ENCODE results near the gene RBM5.
A peak's percentile ranks its signal among the peaks of the same experiment; 100 is the strongest.

Gene RBM5

DNA sequence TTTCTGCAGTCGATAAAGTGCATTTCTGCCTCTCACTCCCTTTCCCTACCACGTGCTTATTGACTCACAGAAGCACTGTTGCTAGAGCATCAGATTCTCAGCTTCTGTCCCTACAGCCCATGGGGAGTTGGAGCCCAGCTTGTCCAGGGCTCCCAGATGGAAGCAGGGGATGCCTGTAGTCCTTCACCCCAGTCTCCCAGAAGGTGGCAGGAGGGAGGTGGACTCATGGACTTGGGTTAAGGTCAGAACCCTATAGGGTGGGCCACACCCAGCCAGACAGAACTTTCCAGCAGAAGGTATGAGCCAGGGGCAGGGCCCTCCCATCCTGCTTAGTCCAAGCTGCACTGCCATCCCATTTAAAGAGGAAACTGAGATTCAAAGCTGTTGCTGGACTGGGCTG lies 33.4 kb downstream of the RBM5 start:
- DNase-seq: no peak

DNA sequence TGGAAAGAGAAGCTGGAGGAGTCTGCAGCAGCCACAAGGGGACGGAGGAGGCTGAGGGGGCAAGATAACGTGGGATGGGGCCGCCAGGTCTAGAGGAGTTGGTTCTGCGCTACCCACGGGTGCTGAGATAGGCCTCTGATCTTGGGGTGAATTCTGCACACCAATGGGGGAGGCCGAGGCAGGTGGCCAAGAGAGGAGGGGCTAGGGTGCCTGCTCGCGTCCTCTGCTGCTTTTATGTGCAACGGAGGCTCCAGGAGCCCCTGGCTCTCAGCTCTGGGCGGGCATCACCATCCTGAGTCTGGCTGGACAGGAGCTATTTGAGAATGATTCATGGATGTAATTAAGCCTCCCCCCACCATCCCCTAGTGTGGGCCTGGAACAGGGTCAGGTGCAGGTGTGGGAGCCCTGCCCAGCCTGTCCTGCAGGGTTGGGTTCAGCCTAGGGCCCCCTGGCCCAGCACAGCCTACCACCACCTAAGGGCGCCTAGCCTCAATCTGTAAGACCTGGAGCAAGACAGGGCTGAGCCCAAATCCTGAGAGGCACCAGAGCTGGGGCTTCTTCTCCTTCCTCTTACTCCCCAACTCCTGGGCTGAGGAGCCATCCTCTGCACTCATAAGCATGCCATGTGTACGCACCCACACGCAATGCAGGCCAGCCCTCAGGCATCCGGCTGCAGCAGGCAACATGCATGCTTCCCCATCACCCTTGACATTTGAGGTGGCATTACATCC lies 34.1 kb downstream of the RBM5 start:
- no peak for DNase-seq

DNA sequence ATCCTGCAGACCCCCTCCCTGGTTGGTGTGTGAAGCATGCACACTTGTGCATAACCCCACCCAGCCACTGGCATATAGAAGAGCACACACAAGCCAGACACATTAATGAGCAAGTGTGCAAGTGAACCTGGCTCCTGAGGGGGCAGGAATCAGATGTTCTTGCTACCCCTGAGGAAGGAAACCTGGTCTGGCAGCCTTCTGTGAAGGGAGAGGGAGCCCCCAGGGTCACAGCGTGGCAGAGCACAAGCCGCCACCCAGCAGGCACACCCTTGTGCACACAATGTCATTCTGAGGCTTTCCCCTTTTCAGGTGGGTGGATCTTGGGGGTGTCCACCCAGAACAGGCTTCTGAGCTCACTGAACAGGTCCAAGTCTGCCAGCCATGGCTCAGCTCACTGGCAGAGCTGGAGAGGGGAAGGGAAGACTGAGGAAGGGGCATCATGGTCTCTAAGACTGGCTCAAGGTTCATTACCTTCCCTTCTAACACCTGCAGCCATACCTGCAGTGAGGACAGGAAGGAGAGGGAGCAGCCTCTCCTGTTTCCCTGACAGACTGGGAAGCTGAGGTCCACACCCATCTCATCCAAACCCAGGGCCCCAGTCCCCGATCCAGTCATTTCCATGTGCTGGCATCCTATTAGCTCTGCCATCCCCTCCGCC lies 34.8 kb downstream of the RBM5 start:
- no peak for DNase-seq

DNA sequence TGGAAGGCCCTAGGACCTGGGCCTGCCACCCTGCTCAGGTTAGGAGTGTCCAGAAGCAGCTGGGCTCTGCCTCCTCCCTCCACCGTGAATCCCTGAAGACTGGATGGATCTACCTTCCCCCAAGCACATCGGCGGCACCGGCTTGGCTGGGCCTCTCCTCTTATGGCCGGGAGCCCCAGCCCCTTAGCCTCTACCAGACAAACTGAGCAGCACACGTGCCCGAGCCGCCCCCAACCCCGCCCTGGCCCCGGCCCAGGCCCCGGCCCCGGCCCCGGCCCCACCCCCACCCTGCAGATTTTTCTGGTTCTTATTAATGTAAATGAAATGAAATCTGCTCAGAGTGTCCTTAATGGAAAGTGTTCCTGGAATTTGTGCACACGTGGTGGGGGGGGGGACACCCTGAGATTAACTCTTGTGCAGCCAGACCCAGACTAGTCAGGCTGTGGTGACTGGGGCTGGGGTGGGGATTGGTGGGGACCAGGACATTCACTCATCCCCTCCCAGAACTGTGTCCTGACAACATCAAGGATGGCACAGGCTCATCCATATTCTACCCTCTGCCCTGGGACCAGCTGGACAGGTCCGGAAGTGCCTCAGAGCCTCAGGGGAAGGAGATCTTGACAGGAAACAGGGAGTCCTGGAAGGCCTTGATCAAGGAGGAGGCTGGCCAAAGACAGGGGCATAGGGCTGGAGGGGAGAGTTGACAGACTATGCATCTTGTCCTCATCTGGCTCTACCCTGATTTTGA lies 35.5 kb downstream of the RBM5 start:
- DNase-seq: no peak

DNA sequence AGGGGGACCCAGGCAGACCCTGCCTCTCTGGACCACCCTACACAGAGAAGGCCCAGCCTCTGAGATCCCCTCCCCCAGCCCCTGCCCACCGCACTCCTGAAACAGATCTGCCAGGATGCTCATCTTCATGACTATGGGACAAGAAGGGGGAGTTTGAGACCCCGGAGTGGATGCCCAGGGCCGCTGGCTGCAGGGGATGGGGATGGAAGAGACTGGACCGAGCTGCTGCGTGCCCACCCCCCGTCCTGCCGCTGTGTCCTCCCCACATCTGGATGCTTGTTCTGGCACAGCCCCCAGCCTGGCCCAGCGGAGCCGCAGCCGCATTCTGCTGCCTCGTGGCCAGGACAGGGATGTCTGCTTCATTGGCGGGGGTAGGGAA lies 36.1 kb downstream of the RBM5 start:
- DNase-seq: no peak

DNA sequence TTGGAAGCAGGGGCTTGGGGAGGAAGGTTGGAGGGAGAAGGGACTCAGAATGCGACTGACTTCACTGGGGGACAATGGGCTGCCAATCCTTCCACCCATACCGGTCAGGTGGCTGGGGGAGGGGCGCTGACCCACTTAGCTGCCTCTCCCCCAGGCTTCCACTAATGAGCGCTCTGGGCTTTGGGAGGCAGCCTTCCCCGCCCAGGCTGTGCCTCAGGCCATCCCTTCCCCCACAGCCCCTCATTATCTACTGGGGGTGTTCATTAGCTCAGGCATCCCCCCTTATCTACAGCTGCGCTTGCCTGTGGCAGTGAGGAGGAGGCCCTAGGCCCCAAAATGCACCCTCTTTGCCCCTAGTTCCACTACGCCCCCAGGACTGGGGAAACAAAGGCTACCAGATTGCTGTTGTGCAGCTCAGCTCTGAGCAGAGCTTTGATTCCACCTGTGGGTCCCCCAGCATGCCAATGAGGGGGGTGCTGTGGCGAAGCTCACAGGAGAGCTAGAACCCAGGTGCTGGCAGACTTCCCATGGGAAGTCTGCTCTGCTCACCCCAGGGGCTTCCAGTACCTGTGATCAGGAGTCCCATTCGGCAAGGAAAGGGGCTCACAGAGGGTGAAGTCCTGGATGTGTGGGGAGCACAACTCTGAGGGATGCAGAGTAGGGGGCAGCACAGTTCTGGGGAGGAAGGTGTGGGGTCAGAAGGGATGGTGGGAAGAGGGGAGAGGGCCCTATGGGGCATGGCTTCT lies 37.0 kb downstream of the RBM5 start:
- no peak for DNase-seq

DNA sequence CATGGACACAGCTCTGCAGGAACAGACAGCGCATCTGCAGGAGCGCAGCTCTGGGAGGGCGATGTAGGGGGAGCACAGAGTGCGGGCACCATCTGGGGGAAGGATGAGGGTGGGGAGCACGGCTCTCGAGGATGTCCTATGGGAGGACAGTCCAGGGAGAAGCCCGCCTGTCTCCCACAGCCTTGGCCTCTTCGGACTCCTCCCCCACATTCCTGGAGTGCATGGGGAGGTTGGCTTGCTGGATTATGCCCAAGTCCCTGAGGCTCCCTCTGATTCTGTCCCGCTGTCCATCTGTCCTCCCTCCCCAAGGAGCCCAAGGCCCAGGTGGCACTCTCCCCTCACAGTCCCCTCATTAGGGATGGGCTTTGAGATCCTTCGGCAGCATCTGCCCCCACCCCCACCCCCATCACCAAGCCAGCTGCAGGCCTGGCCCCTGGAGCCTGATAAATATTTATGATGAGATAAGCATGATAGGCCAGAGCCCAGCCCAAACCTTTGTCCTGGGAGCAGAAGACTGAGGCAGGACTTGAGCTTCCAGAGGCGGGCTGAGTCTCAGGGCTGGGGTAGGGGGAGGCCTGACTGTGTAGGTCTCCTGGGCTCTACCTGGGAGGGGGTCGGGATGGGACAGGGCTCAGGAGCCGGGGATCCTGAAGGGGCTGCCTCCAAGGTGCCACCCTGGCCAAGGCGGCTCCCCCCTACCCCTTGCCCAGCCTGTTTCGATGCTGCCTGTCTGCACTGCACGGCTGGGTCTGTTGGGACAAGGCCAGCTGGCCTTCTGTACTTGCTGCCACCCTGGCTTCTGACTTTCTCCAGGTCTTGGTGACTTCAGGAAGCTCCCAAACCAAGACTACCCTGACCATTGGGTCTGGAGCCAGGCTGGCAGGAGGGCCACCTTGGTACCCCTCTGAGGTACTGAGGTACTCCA lies 37.8 kb downstream of the RBM5 start:
- no peak for DNase-seq

DNA sequence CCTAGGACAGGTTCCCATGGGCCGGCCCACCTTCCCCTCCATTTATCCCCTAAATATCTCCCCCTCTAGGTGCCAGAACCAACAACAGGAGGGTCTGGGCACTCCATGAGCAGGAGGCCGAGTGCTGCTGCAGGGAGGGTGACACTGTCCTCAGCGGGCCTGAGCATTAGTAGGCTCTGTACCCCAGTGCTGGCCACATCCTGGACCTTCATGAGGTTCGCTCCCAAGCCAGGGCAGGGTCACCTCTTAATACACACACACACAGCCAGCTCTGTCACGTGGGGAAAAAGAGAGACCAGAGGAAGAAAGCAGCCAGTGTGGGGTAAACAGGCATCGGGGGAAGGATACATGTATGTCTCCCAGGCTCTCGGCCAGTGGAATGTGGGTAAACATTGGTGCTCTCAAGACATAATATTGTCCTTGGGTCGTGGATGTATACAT lies 38.6 kb downstream of the RBM5 start:
- DNase-seq: no peak

DNA sequence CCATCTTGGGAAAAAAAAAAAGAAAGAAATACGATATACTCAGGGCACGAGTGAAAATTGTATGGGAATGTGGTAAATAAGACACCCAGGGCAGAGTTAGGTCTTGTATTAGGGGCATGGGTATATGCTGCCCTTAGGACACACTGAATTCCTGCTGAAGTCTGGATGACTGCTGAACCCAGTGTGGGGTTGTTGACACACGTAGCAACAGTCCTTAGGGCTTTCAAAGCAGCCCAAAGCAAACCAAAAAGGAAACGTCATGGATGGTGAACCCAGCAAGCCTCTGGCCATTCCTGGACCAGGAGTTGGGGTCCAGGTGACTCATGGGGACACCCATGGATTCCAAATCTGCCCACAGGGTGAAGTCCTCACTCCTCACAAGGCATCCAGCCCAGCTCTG lies 39.3 kb downstream of the RBM5 start:
- DNase-seq: no peak

DNA sequence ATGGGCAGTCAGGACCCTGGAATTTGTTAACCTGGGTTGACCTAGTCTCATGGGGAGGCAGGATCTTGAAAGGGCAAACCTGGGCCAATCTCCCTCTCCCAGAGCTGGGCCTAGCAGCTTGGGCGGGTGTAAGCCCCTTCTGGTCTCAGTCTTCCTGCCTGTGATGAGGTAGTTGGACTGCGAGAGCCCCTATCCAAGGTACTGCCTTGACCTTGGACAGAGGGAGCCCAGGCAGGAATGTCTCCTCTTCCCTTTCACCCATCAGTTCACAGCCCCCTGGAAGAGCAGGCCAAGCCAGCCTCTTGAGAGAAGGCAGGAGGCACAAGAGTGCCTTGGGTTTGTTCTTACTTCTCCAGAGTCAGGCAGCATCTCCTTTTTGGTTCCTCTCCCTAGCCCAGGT lies 41.7 kb downstream of the RBM5 start:
- DNase-seq: no peak

DNA sequence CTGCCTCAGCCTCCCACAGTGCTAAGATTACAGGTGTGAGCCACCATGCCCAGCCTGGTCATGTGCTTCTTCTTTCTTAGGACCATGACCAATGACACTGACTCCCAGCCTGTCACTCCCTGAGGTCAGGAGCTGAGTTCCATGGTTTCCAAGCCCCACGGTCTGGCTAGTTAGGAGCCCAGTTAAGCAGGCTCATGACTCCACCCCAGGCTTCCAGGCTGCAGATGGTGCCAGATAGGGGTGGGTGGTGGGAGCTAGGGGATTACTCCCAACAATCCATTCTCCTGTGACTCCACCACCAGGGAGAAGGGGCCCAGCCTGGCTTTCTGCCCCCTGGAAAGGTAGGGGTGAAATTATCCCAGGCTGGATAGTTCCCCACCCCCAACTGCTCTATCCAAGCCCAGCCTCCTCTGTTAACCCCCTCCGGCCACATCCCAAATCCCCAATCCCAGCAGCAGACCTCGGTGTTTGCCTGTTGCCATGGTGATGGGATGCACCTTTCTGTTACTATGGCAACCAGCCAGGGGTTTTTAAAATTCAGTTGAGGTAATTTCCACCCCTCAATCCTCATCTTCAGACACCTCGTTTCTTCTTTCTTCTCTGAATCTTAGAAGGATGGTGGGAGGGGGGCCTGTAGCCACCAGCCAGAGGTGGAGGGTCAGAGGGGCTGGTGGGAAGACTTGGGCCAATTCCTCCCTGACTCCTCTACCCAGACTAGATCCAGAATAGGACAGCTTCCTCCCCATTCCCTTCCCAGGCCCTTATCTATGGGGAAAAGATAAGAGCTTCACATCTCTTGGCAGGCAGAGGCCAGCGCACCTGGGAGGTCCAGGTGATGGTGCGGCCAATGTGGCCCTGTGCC lies 43.9 kb downstream of the RBM5 start:
- DNase-seq: no peak

DNA sequence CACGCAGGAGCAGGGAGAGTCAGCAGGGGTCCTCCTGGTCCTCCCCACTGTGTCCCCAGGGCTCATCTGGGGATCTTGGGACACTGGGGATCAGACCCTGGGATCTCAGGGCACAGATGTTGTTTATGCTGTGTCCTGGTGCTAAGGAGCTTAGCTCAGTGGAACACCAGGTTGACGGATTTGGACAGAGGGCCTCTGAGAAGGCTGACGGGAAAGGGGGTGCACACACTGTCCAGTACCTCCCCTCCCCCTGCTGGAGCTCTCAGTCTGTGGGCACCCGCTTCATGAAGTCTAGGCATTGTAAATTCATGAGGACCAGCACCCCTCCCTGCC lies 44.5 kb downstream of the RBM5 start:
- DNase-seq: no peak

DNA sequence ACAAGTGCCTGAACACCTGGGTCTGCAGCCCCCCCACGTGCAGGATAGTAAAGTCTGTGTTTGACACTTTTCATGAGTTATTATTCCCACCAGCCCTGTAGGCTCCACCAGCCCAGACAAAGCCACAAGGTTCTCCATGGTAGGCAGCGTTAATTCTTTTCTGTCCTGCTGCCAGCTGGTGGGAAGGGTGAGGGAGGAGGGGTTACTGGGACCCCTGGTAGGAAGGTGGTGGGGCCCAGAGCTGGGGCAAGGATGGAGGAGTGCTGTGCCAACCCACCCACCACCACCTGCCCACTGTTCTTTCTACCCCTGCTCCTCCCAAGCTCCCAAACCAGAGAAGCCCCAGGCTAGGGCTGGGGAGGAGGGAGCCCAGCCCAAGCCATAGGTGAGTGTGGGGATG lies 45.6 kb downstream of the RBM5 start:
- DNase-seq: no peak

DNA sequence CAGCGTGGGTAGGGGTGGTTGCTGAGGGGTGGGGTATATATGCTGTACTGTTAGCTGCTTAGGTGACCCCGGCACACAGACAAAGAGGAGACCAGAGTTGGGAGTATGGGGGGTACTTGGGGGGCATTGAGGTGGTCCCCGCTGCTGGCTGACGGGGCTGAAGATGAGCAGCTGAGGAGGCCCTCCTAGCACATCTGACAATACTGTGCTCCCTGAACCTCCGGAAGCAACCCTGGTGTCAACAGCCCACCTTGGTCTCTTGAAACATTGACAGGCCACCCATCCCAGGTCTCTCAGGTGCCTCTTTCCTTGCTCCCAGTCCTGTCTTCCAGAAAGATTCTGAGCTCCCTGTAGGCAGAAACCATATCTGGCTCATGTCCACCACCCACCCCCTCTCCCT lies 47.2 kb downstream of the RBM5 start:
- DNase-seq: no peak

DNA sequence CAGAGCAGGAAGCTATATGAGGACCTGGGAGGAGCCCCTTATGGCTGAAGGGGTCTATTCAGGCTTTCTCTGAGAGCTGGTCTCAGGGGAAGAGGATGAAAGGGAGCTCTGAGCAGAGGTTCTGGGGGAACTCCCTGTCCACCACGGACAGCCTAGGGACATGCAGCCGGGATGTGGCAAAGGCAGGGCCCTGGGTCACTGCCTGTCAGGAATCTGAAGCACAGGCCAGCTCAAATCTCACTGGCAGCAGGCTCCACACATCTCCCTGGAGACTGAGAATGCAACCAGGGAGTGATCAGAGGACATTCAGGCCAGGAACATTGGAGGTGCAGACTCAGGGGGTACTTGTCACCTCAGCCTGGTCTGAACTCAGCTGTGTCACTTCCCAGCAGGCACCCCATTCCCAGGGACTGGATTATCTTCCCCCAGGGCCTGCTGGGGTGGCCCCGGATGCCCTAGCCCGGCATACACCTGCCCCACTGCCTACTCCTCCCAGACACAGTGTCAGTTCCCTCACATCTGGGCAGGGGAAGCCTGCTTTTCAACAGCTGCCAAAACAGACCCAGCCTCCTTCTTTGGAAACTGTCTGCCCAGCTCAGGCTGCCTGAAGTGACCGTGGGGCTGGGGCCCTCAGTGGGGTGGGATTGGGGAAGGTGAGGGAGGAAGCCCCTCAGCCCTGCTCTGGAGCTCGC lies 48.1 kb downstream of the RBM5 start:
- no peak for DNase-seq

DNA sequence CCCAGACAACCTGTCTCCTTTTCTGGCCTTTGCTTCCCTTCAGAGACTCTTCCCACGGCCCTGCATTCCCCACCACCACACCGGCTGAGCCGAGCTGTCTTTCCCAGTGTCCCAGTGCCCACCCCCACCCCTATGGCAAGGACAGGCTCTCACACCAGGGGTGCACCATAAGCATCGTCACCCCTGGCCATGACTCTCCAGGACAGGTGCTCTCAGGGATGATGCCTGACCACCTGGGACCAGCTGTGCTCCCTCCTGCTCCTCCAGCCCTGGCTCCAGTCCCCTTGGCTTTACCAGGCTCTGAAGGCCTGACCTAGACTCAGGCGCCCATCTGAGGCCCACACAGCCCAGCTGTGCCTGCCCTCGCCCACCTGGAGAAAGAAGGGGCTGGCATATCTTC lies 48.8 kb downstream of the RBM5 start:
- no peak for DNase-seq

DNA sequence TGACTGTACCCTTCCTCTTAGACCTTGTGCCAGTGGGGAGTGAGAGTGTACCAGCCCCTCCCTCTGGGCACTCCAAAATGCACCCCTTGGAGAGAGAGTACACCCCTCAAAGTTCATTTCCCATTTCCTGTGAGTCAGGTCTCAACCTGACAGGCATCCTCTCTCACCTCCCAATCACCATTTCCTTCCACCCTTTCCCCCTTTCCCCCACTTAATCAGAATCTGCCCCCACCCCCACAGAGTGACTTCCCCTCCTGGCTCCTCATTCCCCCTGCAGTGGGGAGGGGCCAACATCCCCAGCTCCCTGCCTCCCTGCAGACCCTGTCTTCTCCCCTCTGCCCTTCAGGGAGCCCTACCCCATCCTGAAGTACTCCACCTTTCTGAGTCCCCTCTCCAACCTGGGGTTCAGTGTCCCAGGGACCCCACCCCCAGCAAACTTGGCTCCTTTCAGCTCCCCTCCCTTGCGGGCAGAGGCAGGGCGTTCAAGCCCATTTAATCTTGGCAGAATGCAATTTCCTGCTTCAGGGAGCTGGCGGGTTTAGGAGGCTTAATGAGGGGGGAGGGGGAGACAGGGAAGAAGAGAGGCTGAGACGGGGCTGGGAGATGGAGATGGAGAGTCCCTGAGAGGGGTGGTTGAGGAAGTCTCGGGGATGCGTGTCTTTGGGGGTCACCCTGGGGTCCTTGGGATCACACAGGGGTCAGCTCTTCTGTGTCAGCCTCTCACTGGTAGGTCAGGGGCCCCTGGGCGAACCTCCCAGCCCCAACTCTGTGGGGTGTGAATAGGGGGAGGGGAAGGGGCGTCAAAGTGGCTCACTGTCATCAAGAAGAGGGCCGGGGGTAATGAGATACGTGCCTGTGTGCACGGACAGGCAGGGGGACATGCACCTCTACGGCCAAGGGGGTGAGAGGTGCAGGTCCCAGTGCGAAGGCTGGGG lies 49.8 kb downstream of the RBM5 start:
- no peak for DNase-seq

DNA sequence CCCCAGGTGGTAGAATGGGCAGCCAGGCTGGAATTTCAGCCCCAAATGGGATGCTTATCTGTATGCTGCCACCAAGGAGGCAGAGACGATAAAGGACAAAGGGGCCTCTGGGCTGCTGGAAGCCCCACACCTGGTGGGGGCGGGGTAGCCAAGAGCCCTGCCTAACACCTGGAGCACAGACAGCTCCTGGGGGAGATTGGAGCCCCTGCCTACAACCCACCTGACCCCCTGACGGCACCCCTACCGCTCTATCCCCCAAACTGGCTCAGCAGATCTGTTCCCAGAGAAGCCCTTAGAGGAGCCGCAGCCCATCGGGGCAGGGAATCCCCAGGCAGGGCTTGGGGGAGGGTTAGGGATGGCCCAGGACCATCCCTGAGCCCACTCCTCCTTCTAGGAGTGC lies 50.6 kb downstream of the RBM5 start:
- DNase-seq: no peak

DNA sequence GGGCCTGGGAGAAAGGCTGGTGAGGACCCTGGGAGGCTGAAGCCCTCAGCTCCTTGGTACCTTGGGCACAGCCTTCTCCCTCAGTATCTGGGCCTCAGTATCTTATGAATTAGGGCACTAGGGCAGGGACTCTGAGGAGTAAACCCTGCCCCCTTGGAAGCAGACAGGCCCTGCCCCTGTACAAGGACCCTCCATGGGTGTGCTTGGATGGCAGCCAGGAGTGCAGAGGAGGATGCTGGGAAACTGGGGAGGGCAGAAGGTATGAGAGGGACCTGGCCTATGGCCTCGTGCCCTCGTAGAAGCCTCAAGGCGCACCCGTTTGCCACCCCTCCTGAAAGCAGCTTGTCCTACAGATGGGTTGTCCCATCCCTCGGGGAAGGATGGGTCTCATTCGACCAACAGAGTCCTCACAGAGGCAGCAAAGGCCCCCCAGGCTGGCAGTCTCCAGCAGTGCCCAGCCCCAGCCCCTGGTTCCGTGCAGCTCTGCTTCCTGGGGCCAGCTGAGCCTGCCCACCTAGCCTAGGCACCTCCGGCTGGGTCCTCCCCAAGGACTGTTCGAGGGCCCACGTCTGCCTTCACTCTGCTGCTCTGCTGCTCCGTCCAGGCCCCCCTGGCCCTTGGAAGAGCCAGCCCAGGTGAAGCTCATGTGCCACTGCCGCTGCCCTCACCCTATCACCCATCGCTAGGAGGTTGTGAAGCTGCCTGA lies 51.2 kb downstream of the RBM5 start:
- peak; percentile 34 for DNase-seq

Measured in NCI-H510A treated with DMSO at 0.1 percent for 48 hours (cell line).